Upper lobe of right lung (tissue), 1 donor: ENCODE results near the gene WDR27. TPM values are rescaled to one million over a fixed set of nuclear protein-coding genes. Genes with fewer than 3 reads are reported as not detected.
"Not testable (repeated sequence)": the region's sequence is repeated elsewhere in the genome, so short reads cannot be mapped to it uniquely, and the experiment has no call there.

Experiments used
- ATAC-seq: fragments of 200-7000 bp; cut with Tn5 transposase; one replicate; pipeline ENCODE4 v1.9.1; 2020; ENCODE audit warnings: mild to moderate bottlenecking, moderate library complexity
- DNase-seq: peaks from one replicate; pipeline ENCODE4 v3.0.0-alpha.2; 2020
- H3K27ac ChIP-seq: fragments of 200-600 bp; one replicate; pipeline ENCODE4 v1.8.0; 2022
- H3K27me3 ChIP-seq: fragments of 200-600 bp; one replicate; pipeline ENCODE4 v1.8.0; 2022; ENCODE audit warnings: mild to moderate bottlenecking
- H3K36me3 ChIP-seq: fragments of 200-600 bp; one replicate; pipeline ENCODE4 v1.8.0; 2022
- H3K4me1 ChIP-seq: fragments of 200-600 bp; one replicate; pipeline ENCODE4 v1.8.0; 2022
- H3K4me3 ChIP-seq: fragments of 200-600 bp; one replicate; pipeline ENCODE4 v1.8.0; 2022; ENCODE audit warnings: mild to moderate bottlenecking
- H3K9me3 ChIP-seq: fragments of 200-600 bp; one replicate; pipeline ENCODE4 v1.8.0; 2022
- CTCF ChIP-seq: fragments of 200-600 bp; IDR thresholded peaks from one replicate; pipeline ENCODE4 v1.8.0; 2022; ENCODE audit warnings: antibody characterized with exemption
- intact Hi-C: fragments of 100-400 bp; cut with DNase I; formaldehyde crosslinking; loops from one replicate; pipeline ENCODE4 v1.11.0; 2022
- total RNA-seq: library from RNA; stranded (reverse); fragmentation: NEBNext Ultra II Directional; extraction: Animal tissue kit (Norgen Biotek cat#: 25700); gene quantifications from one replicate; pipeline ENCODE4 v1.2.1, GENCODE V29; 2021
- donor health status: DM: no; HTN: yes; CAD: no; lungs with severe emphysema.

Gene WDR27
- total RNA-seq, 1 donor from 2014 or later, result 39.0 TPM

- Histone ChIP-seq H3K36me3 (no peaks in the 10 kb centered on the region), H3K4me3 (no peak overlapping the region), H3K27ac (no peak overlapping the region), H3K4me1 (no peaks in the 10 kb centered on the region), H3K9me3 (no peaks in the 10 kb centered on the region), H3K27me3 (no peaks in the 10 kb centered on the region)
- ATAC-seq, result no peak
- no peak for DNase-seq
- intact Hi-C loops, result no loop called here
- TF ChIP-seq CTCF, result no peak
These were observed 81.4 kb downstream of the WDR27 start for GRCh38 chr6:169620171-169621130.

- Histone ChIP-seq H3K36me3 (no peaks in the 10 kb centered on the region), H3K4me3 (no peak overlapping the region), H3K27me3 (no peaks in the 10 kb centered on the region), H3K4me1 (no peaks in the 10 kb centered on the region), H3K27ac (no peak overlapping the region), H3K9me3 (no peaks in the 10 kb centered on the region)
- intact Hi-C loops, result no loop called here
- no peak for DNase-seq
- no peak for TF ChIP-seq CTCF
- ATAC-seq, result no peak
These were observed 82.2 kb downstream of the WDR27 start for GRCh38 chr6:169619650-169620049.

- H3K9me3 ChIP-seq, result no peaks in the 10 kb centered on the region
- intact Hi-C loops, result no loop called here
- H3K36me3 ChIP-seq, result no peaks in the 10 kb centered on the region
- H3K27ac ChIP-seq, result no peak overlapping the region
- H3K4me3 ChIP-seq, result no peak overlapping the region
- no peaks in the 10 kb centered on the region for H3K4me1 ChIP-seq
- TF ChIP-seq CTCF, result no peak
- DNase-seq (no peak), ATAC-seq (no peak)
- H3K27me3 ChIP-seq, result no peaks in the 10 kb centered on the region
These were observed 83.0 kb downstream of the WDR27 start for GRCh38 chr6:169618526-169619490.

GRCh38 chr6:169617562-169617961 is 84.3 kb downstream of the WDR27 start:
- Histone ChIP-seq H3K9me3 (no peaks in the 10 kb centered on the region), H3K4me1 (no peaks in the 10 kb centered on the region), H3K27me3 (no peaks in the 10 kb centered on the region), H3K36me3 (no peaks in the 10 kb centered on the region), H3K27ac (no peak overlapping the region), H3K4me3 (no peak overlapping the region)
- no peak for TF ChIP-seq CTCF
- intact Hi-C loops, result no loop called here
- ATAC-seq (no peak), DNase-seq (no peak)

GRCh38 chr6:169608609-169609008 is 93.2 kb downstream of the WDR27 start:
- intact Hi-C loops, H3K4me1 ChIP-seq, H3K36me3 ChIP-seq, H3K4me3 ChIP-seq, H3K9me3 ChIP-seq, ATAC-seq, H3K27ac ChIP-seq, DNase-seq, H3K27me3 ChIP-seq: not testable (repeated sequence)
